ENCODE measurements around the gene DHX30. TPM values are rescaled to one million over a fixed set of nuclear protein-coding genes. Genes with fewer than 3 reads are reported as not detected.

Gene DHX30
- total RNA-seq, 1 experiment from 2014 or later, result 75.4 TPM

GRCh38 chr3:47852604-47853602 lies 50.0 kb downstream of the DHX30 start:
- peaks cover 69% of the 10 kb centered on the region for H3K36me3 Mint-ChIP-seq (ENCODE audit: insufficient read depth, unreplicated experiment)
- H3K27me3 Mint-ChIP-seq (ENCODE audit: unreplicated experiment), result no peaks in the 10 kb centered on the region
- CTCF ChIA-PET, result no interaction called here
- H3K9me3 Mint-ChIP-seq (ENCODE audit: low read depth, unreplicated experiment), result no peaks in the 10 kb centered on the region
- peak overlapping the region; percentile 18 for H3K27ac Mint-ChIP-seq (ENCODE audit: unreplicated experiment)
- no peaks in the 10 kb centered on the region for H3K4me1 Mint-ChIP-seq (ENCODE audit: low read depth, unreplicated experiment)
- no peak overlapping the region for H3K4me3 Mint-ChIP-seq (ENCODE audit: low read depth, unreplicated experiment)
- DNase-seq, result no peak
- TF ChIP-seq CTCF (IDR thresholded peaks at IDR 0.05; ENCODE audit: unreplicated experiment), result no peak
- intact Hi-C loops (cut with micrococcal nuclease; ENCODE audit: unreplicated experiment), result no loop called here
- BruUV-seq (replicated peaks), result no TSS peak

- no peak for TF ChIP-seq CTCF (IDR thresholded peaks at IDR 0.05; ENCODE audit: unreplicated experiment)
- DNase-seq, result no peak
- CTCF ChIA-PET, result no interaction called here
- BruUV-seq (replicated peaks), result no TSS peak
- peaks cover 66% of the 10 kb centered on the region for H3K36me3 Mint-ChIP-seq (ENCODE audit: insufficient read depth, unreplicated experiment)
- H3K27me3 Mint-ChIP-seq (ENCODE audit: unreplicated experiment), result no peaks in the 10 kb centered on the region
- H3K27ac Mint-ChIP-seq (ENCODE audit: unreplicated experiment), result no peak overlapping the region
- no peaks in the 10 kb centered on the region for H3K4me1 Mint-ChIP-seq (ENCODE audit: low read depth, unreplicated experiment)
- intact Hi-C loops (cut with micrococcal nuclease; ENCODE audit: unreplicated experiment), result no loop called here
- H3K4me3 Mint-ChIP-seq (ENCODE audit: low read depth, unreplicated experiment), result no peak overlapping the region
- no peaks in the 10 kb centered on the region for H3K9me3 Mint-ChIP-seq (ENCODE audit: low read depth, unreplicated experiment)
Measured at GRCh38 chr3:47854267-47854666, 51.3 kb downstream of the DHX30 start.

GRCh38 chr3:47854720-47855455 lies 52.0 kb downstream of the DHX30 start:
- CTCF ChIA-PET, result no interaction called here
- Mint-ChIP-seq H3K27me3 (ENCODE audit: unreplicated experiment) (no peaks in the 10 kb centered on the region), H3K9me3 (ENCODE audit: low read depth, unreplicated experiment) (no peaks in the 10 kb centered on the region), H3K4me1 (ENCODE audit: low read depth, unreplicated experiment) (no peaks in the 10 kb centered on the region), H3K4me3 (ENCODE audit: low read depth, unreplicated experiment) (no peak overlapping the region), H3K27ac (ENCODE audit: unreplicated experiment) (no peak overlapping the region), H3K36me3 (ENCODE audit: insufficient read depth, unreplicated experiment) (peaks cover 64% of the 10 kb centered on the region)
- no peak for DNase-seq
- no peak for TF ChIP-seq CTCF (IDR thresholded peaks at IDR 0.05; ENCODE audit: unreplicated experiment)
- no TSS peak for BruUV-seq (replicated peaks)
- intact Hi-C loops (cut with micrococcal nuclease; ENCODE audit: unreplicated experiment), result no loop called here

- H3K27me3 Mint-ChIP-seq (ENCODE audit: unreplicated experiment), result no peaks in the 10 kb centered on the region
- no peaks in the 10 kb centered on the region for H3K9me3 Mint-ChIP-seq (ENCODE audit: low read depth, unreplicated experiment)
- DNase-seq, result no peak
- no peak overlapping the region for H3K27ac Mint-ChIP-seq (ENCODE audit: unreplicated experiment)
- BruUV-seq (replicated peaks), result no TSS peak
- TF ChIP-seq CTCF (IDR thresholded peaks at IDR 0.05; ENCODE audit: unreplicated experiment), result no peak
- CTCF ChIA-PET, result no interaction called here
- H3K36me3 Mint-ChIP-seq (ENCODE audit: insufficient read depth, unreplicated experiment), result peaks cover 56% of the 10 kb centered on the region
- intact Hi-C loops (cut with micrococcal nuclease; ENCODE audit: unreplicated experiment), result no loop called here
- no peaks in the 10 kb centered on the region for H3K4me1 Mint-ChIP-seq (ENCODE audit: low read depth, unreplicated experiment)
- H3K4me3 Mint-ChIP-seq (ENCODE audit: low read depth, unreplicated experiment), result no peak overlapping the region
Measured at GRCh38 chr3:47855461-47856383, 52.8 kb downstream of the DHX30 start.

All from Calu3 (cell line).